Panc1 (cell line): ENCODE results near the gene TPSB2. TPM values are rescaled to one million over a fixed set of nuclear protein-coding genes. Genes with fewer than 3 reads are reported as not detected.

Experiments
- ATAC-seq: fragments of 200-7000 bp; cut with Tn5 transposase; 2 replicates; pipeline ENCODE4 v1.9.1; 2020; ENCODE audit warnings: mild to moderate bottlenecking, moderate library complexity
- BruUV-seq: library from RNA; stranded (reverse); fragments of 400-500 nt; replicated peaks from 2 replicates; lab custom pipeline; 2021; lab: Mats Ljungman, UMichigan
- CTCF ChIA-PET: fragments of 300-600 bp; sonication (Branson Sonifier 250); formaldehyde crosslinking; loops from one replicate; lab custom pipeline; 2022; ENCODE audit warnings: antibody characterized with exemption; lab: Charles Lee
- POLR2A ChIA-PET: fragments of 300-600 bp; sonication (Branson Sonifier 250); formaldehyde crosslinking; loops from one replicate; lab custom pipeline; 2022; ENCODE audit warnings: antibody characterized with exemption; lab: Charles Lee
- DNase-seq: peaks from one replicate; pipeline ENCODE4 v3.0.0-alpha.2; 2010; ENCODE audit warnings: low read depth, low spot score
- H3K27ac ChIP-seq: 2 replicates; pipeline ENCODE4 v1.5.1; 2011; ENCODE audit warnings: mild to moderate bottlenecking, low read length, inconsistent platforms
- H3K27me3 ChIP-seq: fragments of 200-500 bp; sonication (Bioruptor generic); 2 replicates; pipeline ENCODE4 v1.6.0; 2014; ENCODE audit warnings: low read length, inconsistent platforms; ENCODE audit not compliant: control insufficient read depth, insufficient read depth
- H3K36me3 ChIP-seq: fragments of 200-500 bp; sonication (Bioruptor generic); 2 replicates; pipeline ENCODE4 v1.5.1; 2014; ENCODE audit warnings: inconsistent platforms, mild to moderate bottlenecking, low read length, moderate library complexity; ENCODE audit not compliant: control insufficient read depth, insufficient read depth
- H3K4me1 ChIP-seq: 2 replicates; pipeline ENCODE4 v1.5.1; 2011; ENCODE audit warnings: inconsistent platforms, mild to moderate bottlenecking, low read length, moderate library complexity; ENCODE audit not compliant: control insufficient read depth, insufficient read depth
- H3K4me3 ChIP-seq, 2 experiments: 2 replicates each; pipeline ENCODE4 v1.5.1; 2011 to 2012; ENCODE audit warnings: low read depth in 2 of 2, low read length in 2 of 2, mild to moderate bottlenecking in 2 of 2, inconsistent platforms in 1 of 2, moderate library complexity in 1 of 2
- H3K9me3 ChIP-seq: fragments of 200-500 bp; sonication (Bioruptor generic); 2 replicates; pipeline ENCODE4 v1.5.1; 2014; ENCODE audit warnings: low read depth, mild to moderate bottlenecking, inconsistent platforms, low read length, moderate library complexity; ENCODE audit not compliant: control insufficient read depth, insufficient read depth
- CTCF ChIP-seq: fragments of 450-650 bp; IDR thresholded peaks from 2 replicates; pipeline ENCODE4 v1.5.1; 2017; ENCODE audit warnings: mild to moderate bottlenecking
- POLR2AphosphoS5 ChIP-seq: IDR thresholded peaks from 2 replicates; pipeline ENCODE4 v1.6.1; 2012; ENCODE audit warnings: mild to moderate bottlenecking, low read depth, low read length, moderate library complexity
- REST ChIP-seq, 2 experiments: IDR thresholded peaks; 2 replicates each; pipeline ENCODE4 v1.6.1; 2011 to 2012; ENCODE audit warnings: low read depth in 2 of 2, control low read depth in 1 of 2, low read length in 1 of 2, mild to moderate bottlenecking in 1 of 2, moderate library complexity in 1 of 2; ENCODE audit not compliant: insufficient read depth in 1 of 2
- SIN3A ChIP-seq: IDR thresholded peaks from 2 replicates; pipeline ENCODE4 v1.6.1; 2012; ENCODE audit warnings: low read depth, mild to moderate bottlenecking, low read length, moderate library complexity, borderline replicate concordance; ENCODE audit not compliant: insufficient read depth
- TCF7L2 ChIP-seq: IDR thresholded peaks from 2 replicates; pipeline ENCODE4 v1.6.1; 2011; ENCODE audit warnings: mild to moderate bottlenecking, low read depth, low read length, inconsistent platforms
- in situ Hi-C: cut with HindIII; loops from 2 replicates; pipeline ENCODE4 v1.10.0; 2016; ENCODE audit warnings: low sequenced_read_pairs, low pct_unique_long_range_greater_than_20kb
- intact Hi-C: fragments of 100-400 bp; cut with micrococcal nuclease; formaldehyde crosslinking; loops from one replicate; pipeline ENCODE4 v1.10.0; 2022; ENCODE audit not compliant: unreplicated experiment
- total RNA-seq: library from RNA; stranded (reverse); gene quantifications from one replicate; pipeline ENCODE4 v1.2.1, GENCODE V29; 2021; ENCODE audit not compliant: unreplicated experiment

TPSB2 gene
- total RNA-seq, 1 experiment from 2014 or later: 0.57 TPM

GRCh38 chr16:1210461-1210860 lies 19.5 kb downstream of the TPSB2 start:
- ATAC-seq (no peak), DNase-seq (no peak)
- intact Hi-C loops: no loop called here
- Histone ChIP-seq H3K4me1 (no peaks in the 10 kb centered on the region), H3K27me3 (no peaks in the 10 kb centered on the region), H3K27ac (no peak overlapping the region), H3K36me3 (no peaks in the 10 kb centered on the region; the same call in 1 of the 2 replicates), H3K4me3 (no peak overlapping the region), H3K9me3 (no peaks in the 10 kb centered on the region)
- CTCF ChIA-PET: no interaction called here
- in situ Hi-C loops: no loop called here
- BruUV-seq: no TSS peak
- TF ChIP-seq TCF7L2: no peak
- no peak for TF ChIP-seq SIN3A
- no peak for TF ChIP-seq REST (IDR thresholded peaks at IDR 0.05; ENCODE audit: insufficient read depth in 1 of 2, low read depth in 2 of 2, low read length in 1 of 2)
- no peak for TF ChIP-seq CTCF
- no peak for TF ChIP-seq POLR2AphosphoS5
- POLR2A ChIA-PET: no interaction called here

GRCh38 chr16:1209081-1209480 lies 20.9 kb downstream of the TPSB2 start:
- intact Hi-C loops (no loop called here), in situ Hi-C loops (no loop called here)
- Histone ChIP-seq H3K4me3 (no peak overlapping the region), H3K27me3 (no peaks in the 10 kb centered on the region), H3K27ac (no peak overlapping the region), H3K9me3 (no peaks in the 10 kb centered on the region), H3K36me3 (no peaks in the 10 kb centered on the region; the same call in 1 of the 2 replicates), H3K4me1 (no peaks in the 10 kb centered on the region)
- DNase-seq: no peak
- ChIA-PET CTCF (no interaction called here), POLR2A (no interaction called here)
- no peak for TF ChIP-seq TCF7L2
- no peak for TF ChIP-seq REST (IDR thresholded peaks at IDR 0.05; ENCODE audit: insufficient read depth in 1 of 2, low read depth in 2 of 2, low read length in 1 of 2)
- no peak for ATAC-seq
- no TSS peak for BruUV-seq
